Ovary (tissue), 3 donors: ENCODE measurements around the gene AQP2.

Source experiments
- CTCF ChIP-seq, 3 donors: fragments of 450-650 bp in 2 of 3; fragments of 200-600 bp in 1 of 3; IDR thresholded peaks; one replicate each; pipeline versions ENCODE4 v1.5.1 to v1.8.0; 2016 to 2022; ENCODE audit warnings: antibody characterized with exemption in 3 of 3, mild to moderate bottlenecking in 1 of 3
- POLR2A ChIP-seq: fragments of 450-650 bp; IDR thresholded peaks from one replicate; pipeline ENCODE4 v1.6.1; 2017; ENCODE audit warnings: antibody characterized with exemption, mild to moderate bottlenecking, moderate library complexity
- donor health status: DM: no; HTN: no; CAD: no.

DNA sequence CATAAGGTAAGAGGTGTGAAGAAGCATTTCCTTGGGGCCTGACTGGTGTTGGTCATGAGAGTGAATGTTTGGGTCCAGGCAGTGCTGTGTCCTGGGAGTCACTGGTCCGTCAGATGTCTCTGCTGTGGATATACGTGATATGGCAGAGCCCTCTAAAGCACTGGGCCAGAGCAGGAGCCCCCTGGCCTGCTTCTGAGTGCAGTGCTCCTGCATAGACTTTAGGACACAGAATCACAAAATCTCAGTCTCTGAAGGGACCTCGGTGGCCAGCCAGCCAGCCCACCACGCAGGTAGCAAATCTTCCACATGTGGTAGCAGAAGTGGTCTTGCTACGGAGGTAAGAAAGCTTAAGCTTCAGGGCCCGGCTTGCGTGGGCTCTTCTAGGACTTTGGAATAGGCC is 18.5 kb upstream of the AQP2 start:
- TF ChIP-seq CTCF (IDR thresholded peaks at IDR 0.05) (no peak), POLR2A (no peak)
